ENCODE results near the gene NAPEPLD.

- no peak for TF ChIP-seq CTCF (conservative IDR thresholded peaks at IDR 0.05 in 1 of 2, IDR thresholded peaks at IDR 0.05 in 1 of 2; ENCODE audit: low read depth in 1 of 2, low read length in 2 of 2)
- TF ChIP-seq EZH2 (IDR thresholded peaks at IDR 0.05; ENCODE audit: low read length, missing control alignments): no peak
Observed at GRCh38 chr7:103119791-103120291, 29.1 kb downstream of the NAPEPLD start.
